ENCODE measurements around the gene PC. TPM values are rescaled to one million over a fixed set of nuclear protein-coding genes. Genes with fewer than 3 reads are reported as not detected.
A peak's percentile ranks its signal among the peaks of the same experiment; 100 is the strongest.

Gene PC
- total and polyA plus RNA-seq, 2 experiments from 2014 or later = 47.4 to 78.1 TPM

GRCh38 chr11:66975405-66976027, 17.3 kb upstream of the PC start:
- WGBS (ENCODE audit: low lambda C conversion rate, missing lambda C conversion rate) = 80% methylated on average over 11 of the region's 11 CpGs
- H2AFZ ChIP-seq = no peak overlapping the region
- no peaks in the 10 kb centered on the region for H3K9me2 ChIP-seq (replicated peaks; ENCODE audit: insufficient read depth)
- H3K27ac ChIP-seq = peak overlapping the region; percentile 16
- no peaks in the 10 kb centered on the region for H3K27me3 ChIP-seq
- H3K9me3 ChIP-seq (ENCODE audit: low read depth) = no peaks in the 10 kb centered on the region
- H3K4me2 ChIP-seq = no peak overlapping the region
- H4K20me1 ChIP-seq (ENCODE audit: insufficient read depth, poor library complexity, severe bottlenecking) = no peaks in the 10 kb centered on the region
- TF ChIP-seq EZH2phosphoT487 (IDR thresholded peaks at IDR 0.05; ENCODE audit: low read depth, severe bottlenecking, unreplicated experiment) = no peak
- no peak for TF ChIP-seq CTCF (IDR thresholded peaks at IDR 0.05; ENCODE audit: poor library complexity)
- no peak for TF ChIP-seq EZH2 (IDR thresholded peaks at IDR 0.05; ENCODE audit: borderline replicate concordance)
- no peak overlapping the region for H3K4me3 ChIP-seq
- H3K36me3 ChIP-seq (replicated peaks; ENCODE audit: insufficient read depth, low read depth) = no peaks in the 10 kb centered on the region
- H3K79me2 ChIP-seq = no peaks in the 10 kb centered on the region
- peaks cover 21% of the 10 kb centered on the region for H3K4me1 ChIP-seq (ENCODE audit: insufficient read depth)
- DNase-seq (ENCODE audit: low spot score) = no peak

GRCh38 chr11:66974724-66975404, 16.7 kb upstream of the PC start, which contains the start of gene C11orf86:
C11orf86 (plus strand) TSS chr11:66975304; CDS start chr11:66975363, 59 bp downstream.
- TF ChIP-seq EZH2 (IDR thresholded peaks at IDR 0.05; ENCODE audit: borderline replicate concordance) = no peak
- no peak for TF ChIP-seq CTCF (IDR thresholded peaks at IDR 0.05; ENCODE audit: poor library complexity)
- TF ChIP-seq EZH2phosphoT487 (IDR thresholded peaks at IDR 0.05; ENCODE audit: low read depth, severe bottlenecking, unreplicated experiment) = no peak
- H2AFZ ChIP-seq = no peak within 1 kb of the TSS

GRCh38 chr11:66973956-66974580, 15.9 kb upstream of the PC start:
- Histone ChIP-seq H3K4me3 (no peak overlapping the region), H3K9me3 (ENCODE audit: low read depth) (no peaks in the 10 kb centered on the region), H3K4me2 (no peak overlapping the region), H3K27ac (peak overlapping the region; percentile 66), H3K79me2 (no peaks in the 10 kb centered on the region), H3K9me2 (replicated peaks; ENCODE audit: insufficient read depth) (no peaks in the 10 kb centered on the region), H3K4me1 (ENCODE audit: insufficient read depth) (peaks cover 28% of the 10 kb centered on the region), H2AFZ (no peak overlapping the region), H3K27me3 (no peaks in the 10 kb centered on the region), H3K36me3 (replicated peaks; ENCODE audit: insufficient read depth, low read depth) (no peaks in the 10 kb centered on the region), H4K20me1 (ENCODE audit: insufficient read depth, poor library complexity, severe bottlenecking) (no peaks in the 10 kb centered on the region)
- TF ChIP-seq CTCF (IDR thresholded peaks at IDR 0.05; ENCODE audit: poor library complexity) (no peak), EZH2phosphoT487 (IDR thresholded peaks at IDR 0.05; ENCODE audit: low read depth, severe bottlenecking, unreplicated experiment) (no peak), EZH2 (IDR thresholded peaks at IDR 0.05; ENCODE audit: borderline replicate concordance) (no peak)
- no peak for DNase-seq (ENCODE audit: low spot score)
- 68% methylated on average over 8 of the region's 8 CpGs for WGBS (ENCODE audit: low lambda C conversion rate, missing lambda C conversion rate)

More at GRCh38 chr11:66974724-66975404, 16.7 kb upstream of the PC start, which contains the start of gene C11orf86:
- WGBS (ENCODE audit: low lambda C conversion rate, missing lambda C conversion rate) = 81% methylated on average over 10 of the region's 10 CpGs
- H3K9me3 ChIP-seq (ENCODE audit: low read depth) = no peaks in the 10 kb centered on the region
- no peak within 1 kb of the TSS for H3K4me3 ChIP-seq
- no peaks in the 10 kb centered on the region for H3K79me2 ChIP-seq
- no peak within 1 kb of the TSS for H3K4me2 ChIP-seq
- no peaks in the 10 kb centered on the region for H3K27me3 ChIP-seq
- H3K27ac ChIP-seq = peak within 1 kb of the TSS; percentile 16
- peaks cover 27% of the 10 kb centered on the region for H3K4me1 ChIP-seq (ENCODE audit: insufficient read depth)
- DNase-seq (ENCODE audit: low spot score) = peak; percentile 42
- H4K20me1 ChIP-seq (ENCODE audit: insufficient read depth, poor library complexity, severe bottlenecking) = no peaks in the 10 kb centered on the region
- no peaks in the 10 kb centered on the region for H3K36me3 ChIP-seq (replicated peaks; ENCODE audit: insufficient read depth, low read depth)
- H3K9me2 ChIP-seq (replicated peaks; ENCODE audit: insufficient read depth) = no peaks in the 10 kb centered on the region

Data from hepatocyte (in vitro differentiated cells).